Endothelial cell of umbilical vein (primary cell): ENCODE results near the gene EIF2S3. TPM values are rescaled to one million over a fixed set of nuclear protein-coding genes. Genes with fewer than 3 reads are reported as not detected.

Experiments
- BruUV-seq: library from RNA; stranded (reverse); fragments of 400-500 nt; replicated peaks from 2 replicates; lab custom pipeline; 2021; lab: Mats Ljungman, UMichigan
- CTCF ChIA-PET: fragments of 300-600, 350-600 bp; sonication (Branson Sonifier 250); formaldehyde crosslinking; loops from one replicate; lab custom pipeline; 2021; ENCODE audit warnings: antibody characterized with exemption, inconsistent platforms; lab: Charles Lee
- POLR2A ChIA-PET: fragments of 300-600, 350-600 bp; sonication (Branson Sonifier 250); formaldehyde crosslinking; loops from one replicate; lab custom pipeline; 2021; ENCODE audit warnings: antibody characterized with exemption, inconsistent platforms; lab: Charles Lee
- DNase-seq: peaks from one replicate; pipeline ENCODE4 v3.0.0-alpha.2; 2011; ENCODE audit warnings: low read depth, low spot score
- FAIRE-seq: peaks from 2 replicates; lab custom pipeline; 2011; peaks lifted over from hg19 to GRCh38; lab: Jason Lieb, UNC
- H2AFZ ChIP-seq: 2 replicates; pipeline ENCODE4 v1.6.0; 2012; ENCODE audit warnings: low read depth, low read length, control low read depth, inconsistent platforms
- H3K27ac ChIP-seq: 2 replicates; pipeline ENCODE4 v1.5.1; 2011; ENCODE audit warnings: low read depth, mild to moderate bottlenecking, control low read depth, low read length, moderate library complexity; ENCODE audit not compliant: insufficient read depth
- H3K27me3 ChIP-seq, 2 experiments: 2 replicates each; pipeline versions ENCODE4 v1.6.0 to v1.6.1; 2011; ENCODE audit warnings: low read length in 2 of 2, mixed read lengths in 1 of 2; ENCODE audit not compliant: control insufficient read depth in 2 of 2, insufficient read depth in 2 of 2
- H3K36me3 ChIP-seq, 2 experiments: 2 replicates in 1 of 2; 3 replicates in 1 of 2; pipeline ENCODE4 v1.5.1; 2011; ENCODE audit warnings: low read length in 2 of 2, mild to moderate bottlenecking in 1 of 2, moderate library complexity in 1 of 2; ENCODE audit not compliant: control insufficient read depth in 2 of 2, insufficient read depth in 2 of 2; ENCODE audit errors: extremely low read depth in 1 of 2
- H3K4me1 ChIP-seq: 3 replicates; pipeline ENCODE4 v1.5.1; 2011; ENCODE audit warnings: mild to moderate bottlenecking, low read length; ENCODE audit not compliant: control insufficient read depth, insufficient read depth; ENCODE audit errors: extremely low read depth
- H3K4me2 ChIP-seq: 2 replicates; pipeline ENCODE4 v1.6.1; 2011; ENCODE audit warnings: low read length, control low read depth, mixed read lengths; ENCODE audit not compliant: insufficient read depth
- H3K4me3 ChIP-seq, 3 experiments: fragments of 200-600 bp in 1 of 3; sonication (generic), shearing (Covaris generic) in 1 of 3; replicated peaks in 1 of 3; 2 replicates each; pipeline ENCODE4 v1.5.1; 2011 to 2016; ENCODE audit warnings: control low read depth in 3 of 3, low read length in 3 of 3, mild to moderate bottlenecking in 2 of 3, inconsistent platforms in 1 of 3, low read depth in 1 of 3, moderate library complexity in 1 of 3; ENCODE audit not compliant: insufficient read depth in 1 of 3
- H3K79me2 ChIP-seq: 2 replicates; pipeline ENCODE4 v1.6.0; 2012; ENCODE audit warnings: low read length, inconsistent platforms; ENCODE audit not compliant: control insufficient read depth, insufficient read depth
- H3K9ac ChIP-seq: replicated peaks from 2 replicates; pipeline ENCODE3; 2011; ENCODE audit warnings: low read length, control low read depth; ENCODE audit not compliant: insufficient read depth; ENCODE audit errors: extremely low read depth
- H3K9me1 ChIP-seq: replicated peaks from 3 replicates; pipeline ENCODE4 v1.6.0; 2011; ENCODE audit warnings: mild to moderate bottlenecking, low read length; ENCODE audit not compliant: control insufficient read depth, insufficient read depth; ENCODE audit errors: extremely low read depth
- H3K9me3 ChIP-seq: replicated peaks from 2 replicates; pipeline ENCODE4 v1.5.1; 2012; ENCODE audit warnings: low read length, inconsistent platforms; ENCODE audit not compliant: control insufficient read depth, insufficient read depth
- H4K20me1 ChIP-seq: replicated peaks from 2 replicates; pipeline ENCODE3; 2011; ENCODE audit warnings: mild to moderate bottlenecking, low read length; ENCODE audit not compliant: control insufficient read depth, insufficient read depth; ENCODE audit errors: extremely low read depth
- CTCF ChIP-seq, 2 donors: IDR thresholded peaks; 1 replicate in 1 of 2; 2 replicates in 1 of 2; pipeline ENCODE4 v1.5.1; 2011; ENCODE audit warnings: low read length in 2 of 2, mild to moderate bottlenecking in 2 of 2, moderate library complexity in 2 of 2, control low read depth in 1 of 2, inconsistent platforms in 1 of 2, low read depth in 1 of 2; ENCODE audit not compliant: insufficient read depth in 1 of 2; ENCODE audit errors: extremely low read depth in 1 of 2
- EZH2 ChIP-seq: IDR thresholded peaks from 2 replicates; pipeline ENCODE4 v1.6.1; 2012; ENCODE audit warnings: borderline replicate concordance, low read depth, mild to moderate bottlenecking, moderate library complexity, low read length, inconsistent platforms; ENCODE audit not compliant: severe bottlenecking
- FOS ChIP-seq: IDR thresholded peaks from 2 replicates; pipeline ENCODE4 v1.6.1; 2011; ENCODE audit warnings: mild to moderate bottlenecking, low read length, moderate library complexity, borderline replicate concordance; ENCODE audit not compliant: insufficient read depth
- GATA2 ChIP-seq: IDR thresholded peaks from 2 replicates; pipeline ENCODE4 v1.7.0; 2011; ENCODE audit warnings: low read depth, mild to moderate bottlenecking, moderate library complexity, mixed read lengths, low read length; ENCODE audit not compliant: insufficient read length, insufficient read depth
- JUN ChIP-seq: IDR thresholded peaks from 2 replicates; pipeline ENCODE4 v1.6.1; 2011; ENCODE audit warnings: borderline replicate concordance, low read depth; ENCODE audit not compliant: insufficient read length, insufficient read depth
- MAX ChIP-seq: IDR thresholded peaks from 2 replicates; pipeline ENCODE4 v1.6.1; 2011; ENCODE audit not compliant: insufficient read depth, insufficient read length
- MYC ChIP-seq: IDR thresholded peaks from one replicate; pipeline ENCODE4 v1.6.1; 2011; ENCODE audit warnings: mild to moderate bottlenecking, low read depth, low read length
- POLR2A ChIP-seq: IDR thresholded peaks from 2 replicates; pipeline ENCODE4 v1.6.1; 2012; ENCODE audit warnings: low read depth, mild to moderate bottlenecking, control low read depth, low read length
- POLR2AphosphoS5 ChIP-seq: IDR thresholded peaks from 2 replicates; pipeline ENCODE4 v1.6.1; 2012; ENCODE audit warnings: low read depth, mild to moderate bottlenecking, control low read depth, low read length, moderate library complexity; ENCODE audit not compliant: insufficient read depth
- dilution Hi-C: fragments of 300-500 bp; cut with MboI; formaldehyde crosslinking; loops from one replicate; pipeline ENCODE4 v1.15.0; 2019; ENCODE audit warnings: low sequenced_read_pairs; ENCODE audit not compliant: extremely low pct_ligation_motif_present
- intact Hi-C: fragments of 100-400 bp; cut with micrococcal nuclease; formaldehyde crosslinking; loops from one replicate; pipeline ENCODE4 v1.10.0; 2022
- polyA plus RNA-seq, 4 experiments: library from polyadenylated mRNA; depleted of rRNA in 3 of 4; stranded (reverse) in 3 of 4; unstranded in 1 of 4; fragments of >200 nt; gene quantifications; 2 replicates each; pipeline versions ENCODE4 v1.2.1 to v1.2.3, GENCODE V29; 2011 to 2012; ENCODE audit warnings: missing spikeins in 1 of 4
- total RNA-seq: library from RNA; stranded (reverse); gene quantifications from 2 replicates; pipeline ENCODE4 v1.2.3, GENCODE V29; 2021

EIF2S3 gene
- total and polyA plus RNA-seq, 2 donors (not counting 3 experiments of a cell fraction or from before 2014, with no cell fraction given) = 35.8 to 161 TPM

- dilution Hi-C loops (no loop called here), intact Hi-C loops (no loop called here)
- no peaks in the 10 kb centered on the region for H3K4me1 ChIP-seq
- H3K4me2 ChIP-seq = no peak overlapping the region
- no peaks in the 10 kb centered on the region for H3K27me3 ChIP-seq
- ChIA-PET CTCF (interaction anchor here (1.0 kb wide), 1 partner anchor 19 kb away, joined by 3 read pairs; no protein-coding TSS in a partner anchor), POLR2A (no interaction called here)
- H3K9me3 ChIP-seq = no peaks in the 10 kb centered on the region
- BruUV-seq = no TSS peak
- no peak overlapping the region for H3K4me3 ChIP-seq
- H4K20me1 ChIP-seq = no peaks in the 10 kb centered on the region
- H3K9ac ChIP-seq = no peak overlapping the region
- DNase-seq = no peak
- no peaks in the 10 kb centered on the region for H3K36me3 ChIP-seq
- H3K27ac ChIP-seq = no peak overlapping the region
- no peak overlapping the region for H2AFZ ChIP-seq
- no peaks in the 10 kb centered on the region for H3K9me1 ChIP-seq
- no peak for FAIRE-seq
- TF ChIP-seq CTCF (IDR thresholded peaks at IDR 0.05; ENCODE audit: extremely low read depth in 1 of 2, insufficient read depth in 1 of 2, low read depth in 1 of 2, low read length in 2 of 2) (no peak), FOS (no peak), POLR2AphosphoS5 (no peak), EZH2 (no peak), GATA2 (no peak), MAX (no peak), POLR2A (no peak), JUN (no peak), MYC (no peak)
- H3K79me2 ChIP-seq = peaks cover 2% of the 10 kb centered on the region
Observed at GRCh38 chrX:24012266-24012665, 42.5 kb upstream of the EIF2S3 start.
